Neural cell (in vitro differentiated cells): ENCODE measurements around the gene MAPK8.

ENCODE experiments used
- EZH2 ChIP-seq: fragments of 200-600, 300-800 bp; shearing (Covaris generic), sonication (generic); IDR thresholded peaks from 2 replicates; pipeline ENCODE4 v1.6.1; 2014; ENCODE audit warnings: antibody characterized with exemption, low read length, borderline replicate concordance, mild to moderate bottlenecking; ENCODE audit not compliant: insufficient read depth, poor library complexity, severe bottlenecking
- SMC3 ChIP-seq: fragments of 450-650 bp; conservative IDR thresholded peaks from 2 replicates; pipeline ENCODE4 v1.6.1; 2014; ENCODE audit warnings: antibody characterized with exemption, mild to moderate bottlenecking, moderate library complexity; ENCODE audit not compliant: poor library complexity
- TF ChIP-seq, protein P1 (sequence below): fragments of 450-650 bp; IDR thresholded peaks from 2 replicates; pipeline ENCODE4 v1.5.1; 2014; ENCODE audit warnings: antibody characterized with exemption, mild to moderate bottlenecking, moderate library complexity; ENCODE audit not compliant: poor library complexity, severe bottlenecking

DNA sequence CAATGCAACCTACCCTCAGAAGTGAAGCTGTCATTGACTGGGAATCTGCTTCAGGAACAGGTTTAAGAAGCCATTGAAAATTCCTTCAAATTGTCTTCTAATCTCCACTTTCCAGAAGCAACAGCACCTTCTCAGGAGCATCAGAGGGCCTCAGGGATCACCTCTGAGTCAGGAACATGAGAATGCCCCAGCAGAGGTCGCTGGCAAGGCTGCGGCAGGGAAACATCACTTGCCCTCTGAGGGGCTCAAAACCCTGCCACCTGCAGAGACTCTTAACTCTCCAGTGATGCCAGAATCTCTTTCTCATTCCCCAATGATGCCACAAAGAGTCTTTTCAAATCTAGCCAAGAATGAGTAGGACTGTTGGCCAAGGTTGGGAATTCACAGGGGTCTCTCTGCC lies 5.9 kb upstream of the MAPK8 start:
- no peak for TF ChIP-seq EZH2
- TF ChIP-seq, protein P1, sequence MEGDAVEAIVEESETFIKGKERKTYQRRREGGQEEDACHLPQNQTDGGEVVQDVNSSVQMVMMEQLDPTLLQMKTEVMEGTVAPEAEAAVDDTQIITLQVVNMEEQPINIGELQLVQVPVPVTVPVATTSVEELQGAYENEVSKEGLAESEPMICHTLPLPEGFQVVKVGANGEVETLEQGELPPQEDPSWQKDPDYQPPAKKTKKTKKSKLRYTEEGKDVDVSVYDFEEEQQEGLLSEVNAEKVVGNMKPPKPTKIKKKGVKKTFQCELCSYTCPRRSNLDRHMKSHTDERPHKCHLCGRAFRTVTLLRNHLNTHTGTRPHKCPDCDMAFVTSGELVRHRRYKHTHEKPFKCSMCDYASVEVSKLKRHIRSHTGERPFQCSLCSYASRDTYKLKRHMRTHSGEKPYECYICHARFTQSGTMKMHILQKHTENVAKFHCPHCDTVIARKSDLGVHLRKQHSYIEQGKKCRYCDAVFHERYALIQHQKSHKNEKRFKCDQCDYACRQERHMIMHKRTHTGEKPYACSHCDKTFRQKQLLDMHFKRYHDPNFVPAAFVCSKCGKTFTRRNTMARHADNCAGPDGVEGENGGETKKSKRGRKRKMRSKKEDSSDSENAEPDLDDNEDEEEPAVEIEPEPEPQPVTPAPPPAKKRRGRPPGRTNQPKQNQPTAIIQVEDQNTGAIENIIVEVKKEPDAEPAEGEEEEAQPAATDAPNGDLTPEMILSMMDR = no peak
- no peak for TF ChIP-seq SMC3
